Breast epithelium (tissue), 4 donors: Measurements from ENCODE around the gene ROCK2. TPM values are rescaled to one million over a fixed set of nuclear protein-coding genes. Genes with fewer than 3 reads are reported as not detected.

Experiments used
- DNase-seq, 2 donors: peaks; one replicate each; pipeline ENCODE4 v3.0.0-alpha.2; 2019; ENCODE audit warnings: low spot score in 2 of 2
- H3K27ac ChIP-seq, 2 donors: fragments of 200-600 bp; sonication (generic) in 1 of 2; one replicate each; pipeline ENCODE4 v1.5.1; 2016 to 2019; ENCODE audit warnings: mild to moderate bottlenecking in 1 of 2
- H3K27me3 ChIP-seq, 2 donors: fragments of 200-600 bp; sonication (generic) in 1 of 2; one replicate each; pipeline versions ENCODE4 v1.5.1 to v1.6.0; 2017 to 2019; ENCODE audit warnings: control low read depth in 1 of 2, mild to moderate bottlenecking in 1 of 2
- H3K36me3 ChIP-seq: fragments of 200-600 bp; one replicate; pipeline ENCODE4 v1.5.1; 2019
- H3K4me1 ChIP-seq, 2 donors: fragments of 200-600 bp; sonication (generic); one replicate each; pipeline ENCODE4 v1.5.1; 2016 to 2019; ENCODE audit warnings: control low read depth in 1 of 2
- H3K4me3 ChIP-seq, 3 donors: fragments of 200-600 bp; sonication (generic); 1 replicate in 2 of 3; 2 replicates in 1 of 3; pipeline ENCODE4 v1.5.1; 2016 to 2019; ENCODE audit warnings: mild to moderate bottlenecking in 3 of 3, moderate library complexity in 2 of 3
- H3K9me3 ChIP-seq, 2 donors: fragments of 200-600 bp; sonication (generic) in 1 of 2; one replicate each; pipeline ENCODE4 v1.5.1; 2016 to 2019; ENCODE audit warnings: control low read depth in 1 of 2
- CTCF ChIP-seq, 3 donors: fragments of 450-650 bp; IDR thresholded peaks; one replicate each; pipeline ENCODE4 v1.5.1; 2016 to 2017; ENCODE audit warnings: antibody characterized with exemption in 3 of 3, mild to moderate bottlenecking in 3 of 3, moderate library complexity in 3 of 3
- POLR2A ChIP-seq: fragments of 450-650 bp; IDR thresholded peaks from one replicate; pipeline ENCODE4 v1.6.1; 2016; ENCODE audit warnings: antibody characterized with exemption, mild to moderate bottlenecking, moderate library complexity
- POLR2AphosphoS5 ChIP-seq, 3 donors: sonication (generic); formaldehyde crosslinking; IDR thresholded peaks; one replicate each; pipeline ENCODE4 v1.6.1; 2017; ENCODE audit warnings: antibody characterized with exemption in 3 of 3
- intact Hi-C: fragments of 100-400 bp; cut with DNase I; formaldehyde crosslinking; loops from one replicate; pipeline ENCODE4 v1.15.1; 2023; ENCODE audit warnings: low total_unique reads
- total RNA-seq, 3 donors: library from RNA; depleted of rRNA; stranded (reverse); fragments of >200 nt; gene quantifications; one replicate each; pipeline ENCODE4 v1.1.0, GENCODE V29; 2016

ROCK2 gene
- total RNA-seq, 3 donors from 2014 or later: 87.1 to 181 (median 103) TPM

- no peak overlapping the region for H3K27ac ChIP-seq
- no peak for DNase-seq
- intact Hi-C loops: no loop called here
- H3K4me3 ChIP-seq: no peak overlapping the region
- H3K9me3 ChIP-seq: no peaks in the 10 kb centered on the region
- no peaks in the 10 kb centered on the region for H3K36me3 ChIP-seq
- no peaks in the 10 kb centered on the region for H3K27me3 ChIP-seq
- TF ChIP-seq CTCF (IDR thresholded peaks at IDR 0.05) (no peak), POLR2A (no peak), POLR2AphosphoS5 (IDR thresholded peaks at IDR 0.05) (no peak)
- no peaks in the 10 kb centered on the region for H3K4me1 ChIP-seq
These were observed 58.1 kb downstream of the ROCK2 start for GRCh38 chr2:11286323-11286722.

GRCh38 chr2:11285499-11285898, 58.9 kb downstream of the ROCK2 start:
- TF ChIP-seq POLR2AphosphoS5 (IDR thresholded peaks at IDR 0.05) (no peak), POLR2A (no peak), CTCF (IDR thresholded peaks at IDR 0.05) (no peak)
- Histone ChIP-seq H3K9me3 (no peaks in the 10 kb centered on the region), H3K4me3 (no peak overlapping the region), H3K27ac (no peak overlapping the region), H3K4me1 (no peaks in the 10 kb centered on the region), H3K36me3 (no peaks in the 10 kb centered on the region), H3K27me3 (no peaks in the 10 kb centered on the region)
- intact Hi-C loops: no loop called here
- DNase-seq: no peak

- no peaks in the 10 kb centered on the region for H3K36me3 ChIP-seq
These were observed 63.2 kb downstream of the ROCK2 start for GRCh38 chr2:11281186-11281585.

GRCh38 chr2:11280713-11281112, 63.7 kb downstream of the ROCK2 start:
- Histone ChIP-seq H3K4me3 (no peak overlapping the region), H3K27me3 (no peaks in the 10 kb centered on the region), H3K4me1 (no peaks in the 10 kb centered on the region), H3K36me3 (no peaks in the 10 kb centered on the region), H3K9me3 (no peaks in the 10 kb centered on the region), H3K27ac (no peak overlapping the region)
- DNase-seq: no peak
- intact Hi-C loops: no loop called here
- TF ChIP-seq CTCF (IDR thresholded peaks at IDR 0.05): no peak

More at GRCh38 chr2:11281186-11281585, 63.2 kb downstream of the ROCK2 start:
- H3K9me3 ChIP-seq: no peaks in the 10 kb centered on the region
- H3K27ac ChIP-seq: no peak overlapping the region
- intact Hi-C loops: no loop called here
- no peaks in the 10 kb centered on the region for H3K4me1 ChIP-seq
- no peak for TF ChIP-seq POLR2AphosphoS5 (IDR thresholded peaks at IDR 0.05)
- no peak for TF ChIP-seq CTCF (IDR thresholded peaks at IDR 0.05)
- no peak for TF ChIP-seq POLR2A
- H3K4me3 ChIP-seq: no peak overlapping the region
- DNase-seq: no peak
- no peaks in the 10 kb centered on the region for H3K27me3 ChIP-seq

GRCh38 chr2:11279398-11279797, 65.0 kb downstream of the ROCK2 start:
- no peak for DNase-seq
- no peaks in the 10 kb centered on the region for H3K4me1 ChIP-seq
- no peaks in the 10 kb centered on the region for H3K9me3 ChIP-seq
- no peak overlapping the region for H3K4me3 ChIP-seq
- H3K27me3 ChIP-seq: no peaks in the 10 kb centered on the region
- no peak for TF ChIP-seq POLR2A
- no peak for TF ChIP-seq CTCF (IDR thresholded peaks at IDR 0.05)
- no peak for TF ChIP-seq POLR2AphosphoS5 (IDR thresholded peaks at IDR 0.05)
- H3K27ac ChIP-seq: no peak overlapping the region
- no peaks in the 10 kb centered on the region for H3K36me3 ChIP-seq
- intact Hi-C loops: no loop called here
